Liver (tissue), 3 donors: ENCODE results near the gene BCL3.

Source experiments
- SP1 ChIP-seq: IDR thresholded peaks from 2 replicates; pipeline ENCODE4 v1.6.1; 2018; ENCODE audit warnings: antibody characterized with exemption, mild to moderate bottlenecking
- TF ChIP-seq, protein P1 (sequence below): fragments of 150-350 bp; IDR thresholded peaks from 2 replicates; pipeline ENCODE4 v1.5.1; 2017; ENCODE audit warnings: improper control_type of control experiment, low read depth, low read length; ENCODE audit not compliant: missing input control
- donor health status: healthy.
- donor health status: healthy.

- TF ChIP-seq, protein P1, sequence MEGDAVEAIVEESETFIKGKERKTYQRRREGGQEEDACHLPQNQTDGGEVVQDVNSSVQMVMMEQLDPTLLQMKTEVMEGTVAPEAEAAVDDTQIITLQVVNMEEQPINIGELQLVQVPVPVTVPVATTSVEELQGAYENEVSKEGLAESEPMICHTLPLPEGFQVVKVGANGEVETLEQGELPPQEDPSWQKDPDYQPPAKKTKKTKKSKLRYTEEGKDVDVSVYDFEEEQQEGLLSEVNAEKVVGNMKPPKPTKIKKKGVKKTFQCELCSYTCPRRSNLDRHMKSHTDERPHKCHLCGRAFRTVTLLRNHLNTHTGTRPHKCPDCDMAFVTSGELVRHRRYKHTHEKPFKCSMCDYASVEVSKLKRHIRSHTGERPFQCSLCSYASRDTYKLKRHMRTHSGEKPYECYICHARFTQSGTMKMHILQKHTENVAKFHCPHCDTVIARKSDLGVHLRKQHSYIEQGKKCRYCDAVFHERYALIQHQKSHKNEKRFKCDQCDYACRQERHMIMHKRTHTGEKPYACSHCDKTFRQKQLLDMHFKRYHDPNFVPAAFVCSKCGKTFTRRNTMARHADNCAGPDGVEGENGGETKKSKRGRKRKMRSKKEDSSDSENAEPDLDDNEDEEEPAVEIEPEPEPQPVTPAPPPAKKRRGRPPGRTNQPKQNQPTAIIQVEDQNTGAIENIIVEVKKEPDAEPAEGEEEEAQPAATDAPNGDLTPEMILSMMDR = no peak
- no peak for TF ChIP-seq SP1
Measured at GRCh38 chr19:44759083-44759804, 10.7 kb downstream of the BCL3 start.
